Spleen (tissue), 11 donors: ENCODE results near the gene COL5A1. TPM values are rescaled to one million over a fixed set of nuclear protein-coding genes. Genes with fewer than 3 reads are reported as not detected.
A peak's percentile ranks its signal among the peaks of the same experiment; 100 is the strongest.

Source experiments
- DNase-seq: peaks from one replicate; pipeline ENCODE4 v3.0.0-alpha.2; 2020
- H3K27ac ChIP-seq, 8 donors: fragments of 200-600 bp; sonication (generic) in 7 of 8; 1 replicate in 4 of 8; 2 replicates in 4 of 8; pipeline versions ENCODE4 v1.5.0 to v1.8.0; 2016 to 2021; ENCODE audit warnings: inconsistent platforms in 4 of 8, mild to moderate bottlenecking in 4 of 8, moderate library complexity in 1 of 8
- H3K27me3 ChIP-seq, 7 donors: fragments of 200-600 bp; sonication (generic) in 6 of 7; replicated peaks in 1 of 7; 1 replicate in 4 of 7; 2 replicates in 3 of 7; pipeline versions ENCODE4 v1.5.0 to v1.8.0; 2016 to 2021; ENCODE audit warnings: inconsistent platforms in 3 of 7, mild to moderate bottlenecking in 1 of 7
- H3K36me3 ChIP-seq, 6 donors: fragments of 200-600 bp; sonication (generic) in 5 of 6; 1 replicate in 4 of 6; 2 replicates in 2 of 6; pipeline versions ENCODE4 v1.5.0 to v1.8.0; 2016 to 2021; ENCODE audit warnings: inconsistent platforms in 2 of 6
- H3K4me1 ChIP-seq, 6 donors: fragments of 200-600 bp; sonication (generic) in 5 of 6; 1 replicate in 3 of 6; 2 replicates in 3 of 6; pipeline versions ENCODE4 v1.5.0 to v1.8.0; 2016 to 2021; ENCODE audit warnings: inconsistent platforms in 3 of 6
- H3K4me3 ChIP-seq, 8 donors: fragments of 200-600 bp; sonication (generic) in 7 of 8; 1 replicate in 4 of 8; 2 replicates in 4 of 8; pipeline versions ENCODE4 v1.5.0 to v1.8.0; 2016 to 2021; ENCODE audit warnings: inconsistent platforms in 4 of 8, mild to moderate bottlenecking in 4 of 8, moderate library complexity in 2 of 8
- H3K9me3 ChIP-seq, 8 donors: fragments of 200-600 bp; sonication (generic) in 7 of 8; 1 replicate in 4 of 8; 2 replicates in 4 of 8; pipeline versions ENCODE4 v1.5.0 to v1.8.0; 2016 to 2021; ENCODE audit warnings: inconsistent platforms in 4 of 8
- POLR2A ChIP-seq, 3 donors: fragments of 450-650 bp; IDR thresholded peaks; one replicate each; pipeline ENCODE4 v1.5.1; 2017; ENCODE audit warnings: antibody characterized with exemption in 3 of 3, mild to moderate bottlenecking in 1 of 3
- POLR2AphosphoS5 ChIP-seq, 3 donors: sonication (generic); formaldehyde crosslinking; IDR thresholded peaks; one replicate each; pipeline ENCODE4 v1.5.1; 2017; ENCODE audit warnings: antibody characterized with exemption in 3 of 3
- WGBS, 5 donors: extraction: QIAGEN DNeasy Blood & Tissue Kit in 3 of 5; methylation state at CpG; one replicate each; pipeline versions ENCODE4 v1.1.5 to v1.1.7; 2013 to 2018; 5-methylcytosine and 5-hydroxymethylcytosine counted together
- intact Hi-C: fragments of 100-400 bp; cut with DNase I; formaldehyde crosslinking; loops from one replicate; pipeline ENCODE4 v1.15.0; 2023; ENCODE audit warnings: low total_unique reads
- polyA plus RNA-seq, 3 donors: library from polyadenylated mRNA; stranded (reverse); fragments of 200-250 nt; gene quantifications; one replicate each; pipeline ENCODE4 v1.2.1, GENCODE V29; 2013
- total RNA-seq, 7 donors: library from RNA; depleted of rRNA in 3 of 7; stranded (reverse); fragments of >200 nt in 3 of 7; fragmentation: NEBNext Ultra II Directional in 4 of 7; extraction: Animal tissue kit (Norgen Biotek cat#: 25700) in 4 of 7; gene quantifications; one replicate each; pipeline versions ENCODE4 v1.1.0 to v1.2.1, GENCODE V29; 2016 to 2021
- TF ChIP-seq, protein P1 (sequence below), 11 experiments: fragments of 200-600 bp in 7 of 11; fragments of 450-650 bp in 4 of 11; sonication (generic) in 4 of 11; IDR thresholded peaks in 8 of 11; conservative IDR thresholded peaks in 3 of 11; 1 replicate in 7 of 11; 2 replicates in 4 of 11; pipeline versions ENCODE4 v1.4.0 to v1.8.0; 2016 to 2021; ENCODE audit warnings: antibody characterized with exemption in 11 of 11, inconsistent platforms in 4 of 11, mild to moderate bottlenecking in 1 of 11
- donor health status: healthy with polysubstance abuse.
- donor health status: DM: no; HTN: no; CAD: no; lungs with moderate emphysema.
- donor health status: DM: no; HTN: no; CAD: no.
- donor health status: Bipolar disorder and iron deficiency.
- donor health status: healthy.
- donor health status: DM: no; HTN: no; CAD: no.
- donor health status: DM: yes; HTN: yes; CAD: no.

Gene COL5A1
- total and polyA plus RNA-seq, 10 donors = 2.6 to 50.6 (median 23.7) TPM

DNA sequence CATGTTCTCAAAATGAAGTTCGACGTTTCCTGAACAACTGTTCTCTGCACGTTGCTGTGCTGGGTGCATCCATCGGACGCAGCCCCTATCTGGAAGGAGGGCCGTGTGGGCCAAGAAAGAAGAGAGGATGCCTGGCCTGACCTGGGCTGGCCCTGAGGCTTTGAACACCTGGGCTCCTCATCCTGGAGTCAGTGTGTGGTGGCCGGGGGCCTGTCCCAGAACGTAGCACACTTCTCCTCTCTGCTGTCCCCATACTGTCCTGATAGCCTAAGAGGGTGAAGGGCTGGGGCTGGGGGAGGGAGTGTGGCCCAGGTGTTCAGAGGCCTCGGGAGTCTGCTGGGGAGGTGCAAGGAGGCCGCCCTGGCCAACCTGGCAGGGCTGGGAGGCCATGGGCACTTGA is 21.5 kb downstream of the COL5A1 start:
- no peak for DNase-seq
- TF ChIP-seq POLR2A (IDR thresholded peaks at IDR 0.05) = no peak
- TF ChIP-seq, protein P1, sequence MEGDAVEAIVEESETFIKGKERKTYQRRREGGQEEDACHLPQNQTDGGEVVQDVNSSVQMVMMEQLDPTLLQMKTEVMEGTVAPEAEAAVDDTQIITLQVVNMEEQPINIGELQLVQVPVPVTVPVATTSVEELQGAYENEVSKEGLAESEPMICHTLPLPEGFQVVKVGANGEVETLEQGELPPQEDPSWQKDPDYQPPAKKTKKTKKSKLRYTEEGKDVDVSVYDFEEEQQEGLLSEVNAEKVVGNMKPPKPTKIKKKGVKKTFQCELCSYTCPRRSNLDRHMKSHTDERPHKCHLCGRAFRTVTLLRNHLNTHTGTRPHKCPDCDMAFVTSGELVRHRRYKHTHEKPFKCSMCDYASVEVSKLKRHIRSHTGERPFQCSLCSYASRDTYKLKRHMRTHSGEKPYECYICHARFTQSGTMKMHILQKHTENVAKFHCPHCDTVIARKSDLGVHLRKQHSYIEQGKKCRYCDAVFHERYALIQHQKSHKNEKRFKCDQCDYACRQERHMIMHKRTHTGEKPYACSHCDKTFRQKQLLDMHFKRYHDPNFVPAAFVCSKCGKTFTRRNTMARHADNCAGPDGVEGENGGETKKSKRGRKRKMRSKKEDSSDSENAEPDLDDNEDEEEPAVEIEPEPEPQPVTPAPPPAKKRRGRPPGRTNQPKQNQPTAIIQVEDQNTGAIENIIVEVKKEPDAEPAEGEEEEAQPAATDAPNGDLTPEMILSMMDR (IDR thresholded peaks at IDR 0.05 in 8 of 11, conservative IDR thresholded peaks at IDR 0.05 in 3 of 11) = no peak
- no peak for TF ChIP-seq POLR2AphosphoS5 (IDR thresholded peaks at IDR 0.05)

DNA sequence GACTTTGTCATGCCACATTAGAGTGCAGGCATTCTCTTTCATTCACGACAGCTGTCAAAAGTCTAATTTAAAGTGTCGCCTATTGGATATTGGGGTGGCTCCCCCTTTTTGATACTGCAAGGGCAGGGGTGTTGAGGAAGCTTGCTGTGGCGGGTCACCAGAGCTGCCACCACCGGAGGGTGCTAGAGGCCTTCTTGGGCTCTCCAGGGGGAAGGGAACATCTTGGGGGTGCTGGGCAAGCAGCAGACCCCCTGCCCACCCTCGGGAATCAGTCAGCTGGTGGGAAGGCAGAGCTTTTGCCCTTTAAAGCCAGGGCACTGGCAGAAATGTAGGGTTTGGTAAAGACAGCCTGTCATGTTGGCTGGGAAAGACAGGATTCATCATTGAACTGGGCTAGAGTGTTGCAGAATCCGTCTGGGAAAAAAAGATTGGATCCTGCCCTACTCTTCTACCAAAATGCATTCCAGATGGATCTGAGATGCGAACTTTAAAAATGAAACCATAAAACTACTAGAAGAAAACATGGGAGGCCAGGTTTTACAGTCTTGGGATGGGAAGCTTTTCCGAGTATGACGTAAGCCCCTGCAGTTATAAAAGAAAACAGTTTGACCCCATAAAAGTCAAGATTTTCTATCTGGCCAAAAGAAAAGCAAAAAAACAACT is 22.3 kb downstream of the COL5A1 start:
- intact Hi-C loops = no loop called here
- no peak overlapping the region for H3K4me3 ChIP-seq
- no peaks in the 10 kb centered on the region for H3K36me3 ChIP-seq
- H3K4me1 ChIP-seq = peaks cover 0 to 24% (median 0%) of the 10 kb centered on the region in 6 donors
- H3K27me3 ChIP-seq = no peaks in the 10 kb centered on the region
- no peak for DNase-seq
- peak overlapping the region in 5 of 8 donors; percentile 20 to 66 (median 24) for H3K27ac ChIP-seq
- peaks cover 0 to 24% (median 17%) of the 10 kb centered on the region in 8 donors for H3K9me3 ChIP-seq
- WGBS, 5 donors = 80 to 90% (median 86%) methylated on average over 9 of the region's 9 CpGs
- TF ChIP-seq POLR2AphosphoS5 (IDR thresholded peaks at IDR 0.05) (no peak), POLR2A (IDR thresholded peaks at IDR 0.05) (no peak)
- TF ChIP-seq, protein P1 (IDR thresholded peaks at IDR 0.05 in 8 of 11, conservative IDR thresholded peaks at IDR 0.05 in 3 of 11) = no peak

More for the DNA sequence above, 21.5 kb downstream of the COL5A1 start:
- 66 to 93% (median 84%) methylated on average over 10 of the region's 10 CpGs for WGBS, 5 donors
- no peaks in the 10 kb centered on the region for H3K27me3 ChIP-seq
- peak overlapping the region in 5 of 8 donors; percentile 41 to 66 (median 55) for H3K27ac ChIP-seq
- H3K36me3 ChIP-seq = no peaks in the 10 kb centered on the region
- H3K4me1 ChIP-seq = peaks cover 0 to 24% (median 0%) of the 10 kb centered on the region in 6 donors
- no peak overlapping the region for H3K4me3 ChIP-seq
- intact Hi-C loops = no loop called here
- H3K9me3 ChIP-seq = peaks cover 0 to 24% (median 17%) of the 10 kb centered on the region in 8 donors

DNA sequence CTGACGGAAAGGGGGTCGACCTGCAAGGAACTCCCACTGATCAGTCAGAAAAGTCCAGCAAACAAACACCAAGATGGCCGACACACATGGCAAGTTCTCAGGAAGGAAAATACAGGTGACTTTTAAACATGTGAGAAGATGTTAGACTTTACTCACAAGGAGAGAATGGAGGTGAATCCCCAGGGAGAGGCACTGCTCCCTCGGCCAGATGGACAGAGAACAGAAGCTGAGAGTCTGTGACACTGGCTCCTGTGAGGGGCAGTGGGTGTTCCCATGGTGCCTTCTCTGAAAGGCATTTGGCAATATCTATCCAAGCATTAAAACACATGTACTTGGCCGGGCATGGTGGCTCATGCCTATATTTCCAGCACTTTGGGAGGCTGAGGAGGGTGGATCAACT is 22.8 kb downstream of the COL5A1 start:
- WGBS, 5 donors = 85 to 95% (median 92%) methylated on average over 5 of the region's 5 CpGs
- Histone ChIP-seq H3K36me3 (no peaks in the 10 kb centered on the region), H3K27ac (peak overlapping the region in 1 of 8 donors; percentile 66), H3K9me3 (peaks cover 0 to 24% (median 17%) of the 10 kb centered on the region in 8 donors), H3K4me3 (no peak overlapping the region), H3K27me3 (no peaks in the 10 kb centered on the region), H3K4me1 (peaks cover 0 to 24% (median 0%) of the 10 kb centered on the region in 6 donors)
- TF ChIP-seq POLR2A (IDR thresholded peaks at IDR 0.05) (no peak), POLR2AphosphoS5 (IDR thresholded peaks at IDR 0.05) (no peak)
- TF ChIP-seq, protein P1 (IDR thresholded peaks at IDR 0.05 in 8 of 11, conservative IDR thresholded peaks at IDR 0.05 in 3 of 11) = no peak
- no peak for DNase-seq
- intact Hi-C loops = no loop called here

DNA sequence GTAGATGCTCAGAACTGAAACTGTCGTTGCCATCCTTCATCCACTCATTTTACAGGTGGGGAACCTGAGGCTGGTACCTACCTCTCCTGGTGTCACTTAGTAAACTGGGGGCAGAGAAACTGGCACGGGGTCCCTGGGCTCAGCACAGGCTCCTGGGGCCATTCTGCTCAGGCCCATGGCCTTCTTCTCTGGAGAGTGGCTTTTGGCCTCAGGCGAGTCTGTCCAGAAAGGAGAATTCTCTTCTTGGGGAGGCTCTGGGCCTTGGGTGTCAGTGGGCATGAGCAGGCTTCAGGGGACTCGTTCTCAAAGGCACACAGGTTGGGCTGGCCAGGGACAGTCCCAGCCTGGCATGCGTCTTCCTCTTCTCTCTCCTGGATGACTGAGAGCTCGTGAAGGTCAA is 24.6 kb downstream of the COL5A1 start:
- Histone ChIP-seq H3K36me3 (no peaks in the 10 kb centered on the region), H3K27ac (no peak overlapping the region), H3K9me3 (peaks cover 0 to 6% (median 2%) of the 10 kb centered on the region in 8 donors), H3K4me3 (no peak overlapping the region), H3K4me1 (peaks cover 0 to 24% (median 0%) of the 10 kb centered on the region in 6 donors), H3K27me3 (no peaks in the 10 kb centered on the region)
- intact Hi-C loops = no loop called here
- no peak for TF ChIP-seq POLR2AphosphoS5 (IDR thresholded peaks at IDR 0.05)
- 71 to 85% (median 77%) methylated on average over 6 of the region's 6 CpGs for WGBS, 5 donors
- peak; percentile 40 for DNase-seq
